Coronary artery (tissue), 2 donors: ENCODE measurements around the gene UNC13C.

Source experiments
- DNase-seq: peaks from one replicate; pipeline ENCODE4 v3.0.0-alpha.2; 2017; ENCODE audit warnings: low spot score
- H3K27ac ChIP-seq, 2 donors: fragments of 200-600 bp; sonication (generic); one replicate each; pipeline ENCODE4 v1.5.1; 2016 to 2019
- H3K4me3 ChIP-seq: fragments of 200-600 bp; sonication (generic); 2 replicates; pipeline ENCODE4 v1.5.1; 2016; ENCODE audit warnings: mild to moderate bottlenecking, moderate library complexity
- TF ChIP-seq, protein P1 (sequence below): fragments of 200-600 bp; sonication (generic); IDR thresholded peaks from one replicate; pipeline ENCODE4 v1.5.1; 2019; ENCODE audit warnings: antibody characterized with exemption

Gene UNC13C

DNA sequence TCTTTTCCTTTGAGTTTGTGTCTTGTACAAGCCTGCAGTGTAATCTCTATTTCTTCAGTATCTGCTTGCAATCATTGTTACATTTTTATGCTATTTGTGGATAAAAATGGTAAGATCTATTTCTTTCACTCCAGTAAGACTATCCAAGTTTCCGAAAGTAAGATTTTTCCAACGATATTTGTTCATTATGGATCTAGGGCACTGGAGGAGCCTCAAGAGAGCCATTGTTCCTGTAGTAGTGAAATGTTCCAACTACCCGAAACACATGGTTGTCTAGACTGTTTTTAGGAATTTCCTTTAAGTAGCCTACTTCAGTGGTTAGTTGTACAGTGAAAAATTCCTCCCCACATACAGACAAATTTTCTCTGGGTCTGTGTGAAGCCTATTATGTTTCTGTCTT is 621.1 kb downstream of the UNC13C start:
- DNase-seq, result no peak
- no peak overlapping the region for H3K27ac ChIP-seq
- TF ChIP-seq, protein P1, sequence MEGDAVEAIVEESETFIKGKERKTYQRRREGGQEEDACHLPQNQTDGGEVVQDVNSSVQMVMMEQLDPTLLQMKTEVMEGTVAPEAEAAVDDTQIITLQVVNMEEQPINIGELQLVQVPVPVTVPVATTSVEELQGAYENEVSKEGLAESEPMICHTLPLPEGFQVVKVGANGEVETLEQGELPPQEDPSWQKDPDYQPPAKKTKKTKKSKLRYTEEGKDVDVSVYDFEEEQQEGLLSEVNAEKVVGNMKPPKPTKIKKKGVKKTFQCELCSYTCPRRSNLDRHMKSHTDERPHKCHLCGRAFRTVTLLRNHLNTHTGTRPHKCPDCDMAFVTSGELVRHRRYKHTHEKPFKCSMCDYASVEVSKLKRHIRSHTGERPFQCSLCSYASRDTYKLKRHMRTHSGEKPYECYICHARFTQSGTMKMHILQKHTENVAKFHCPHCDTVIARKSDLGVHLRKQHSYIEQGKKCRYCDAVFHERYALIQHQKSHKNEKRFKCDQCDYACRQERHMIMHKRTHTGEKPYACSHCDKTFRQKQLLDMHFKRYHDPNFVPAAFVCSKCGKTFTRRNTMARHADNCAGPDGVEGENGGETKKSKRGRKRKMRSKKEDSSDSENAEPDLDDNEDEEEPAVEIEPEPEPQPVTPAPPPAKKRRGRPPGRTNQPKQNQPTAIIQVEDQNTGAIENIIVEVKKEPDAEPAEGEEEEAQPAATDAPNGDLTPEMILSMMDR, result no peak
- H3K4me3 ChIP-seq, result no peak overlapping the region

DNA sequence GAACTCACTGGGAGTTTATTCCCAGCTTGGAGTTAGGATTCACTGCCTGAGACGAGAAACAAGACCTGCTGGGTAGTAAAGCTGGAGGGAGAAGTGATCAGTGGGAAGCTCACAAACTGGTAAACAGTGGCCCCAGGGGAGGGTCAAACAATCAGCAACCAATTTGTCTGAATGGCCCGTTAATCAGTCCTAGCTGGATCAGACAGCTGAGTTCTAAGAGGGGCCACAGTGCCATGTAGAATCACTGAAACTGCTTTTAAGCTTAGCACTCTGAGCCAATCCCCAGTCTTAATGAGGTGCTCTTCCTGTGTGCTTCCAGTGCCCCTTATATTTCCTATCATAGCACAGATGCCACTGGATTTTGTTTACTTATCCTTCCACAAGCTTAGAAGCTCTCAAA is 626.8 kb downstream of the UNC13C start:
- no peak for DNase-seq
- H3K27ac ChIP-seq, result no peak overlapping the region
- TF ChIP-seq, protein P1, result no peak
- H3K4me3 ChIP-seq, result no peak overlapping the region

- no peak for DNase-seq
- TF ChIP-seq, protein P1, result no peak
- no peak overlapping the region for H3K27ac ChIP-seq
Measured at GRCh38 chr15:54605556-54605955, 627.3 kb downstream of the UNC13C start.

GRCh38 chr15:54608876-54609835 is 630.9 kb downstream of the UNC13C start:
- no peak for DNase-seq
- TF ChIP-seq, protein P1, result no peak
- H3K27ac ChIP-seq, result no peak overlapping the region

More at GRCh38 chr15:54605556-54605955, 627.3 kb downstream of the UNC13C start:
- H3K4me3 ChIP-seq, result no peak overlapping the region

DNA sequence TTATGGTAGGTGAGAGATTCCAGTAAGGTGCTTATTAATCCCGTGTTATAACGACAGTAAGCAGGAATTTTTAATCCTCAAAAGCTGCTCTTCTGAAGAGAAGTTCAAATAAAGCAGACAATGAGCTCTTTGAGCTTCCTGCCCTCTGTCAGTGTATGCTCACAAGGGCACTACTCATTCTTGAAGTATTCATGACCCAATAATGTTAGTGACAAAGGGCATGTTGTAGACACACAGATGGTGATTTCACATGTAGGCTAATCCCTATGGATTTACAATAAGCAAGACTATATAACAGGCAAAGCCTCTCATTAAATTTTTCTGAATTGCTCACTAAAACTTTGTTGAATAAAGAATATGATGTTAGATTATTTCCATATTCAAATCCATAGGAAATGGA is 639.9 kb downstream of the UNC13C start:
- DNase-seq, result no peak
- H3K4me3 ChIP-seq, result no peak overlapping the region
- TF ChIP-seq, protein P1, result no peak
- H3K27ac ChIP-seq, result no peak overlapping the region

More at GRCh38 chr15:54608876-54609835, 630.9 kb downstream of the UNC13C start:
- no peak overlapping the region for H3K4me3 ChIP-seq

DNA sequence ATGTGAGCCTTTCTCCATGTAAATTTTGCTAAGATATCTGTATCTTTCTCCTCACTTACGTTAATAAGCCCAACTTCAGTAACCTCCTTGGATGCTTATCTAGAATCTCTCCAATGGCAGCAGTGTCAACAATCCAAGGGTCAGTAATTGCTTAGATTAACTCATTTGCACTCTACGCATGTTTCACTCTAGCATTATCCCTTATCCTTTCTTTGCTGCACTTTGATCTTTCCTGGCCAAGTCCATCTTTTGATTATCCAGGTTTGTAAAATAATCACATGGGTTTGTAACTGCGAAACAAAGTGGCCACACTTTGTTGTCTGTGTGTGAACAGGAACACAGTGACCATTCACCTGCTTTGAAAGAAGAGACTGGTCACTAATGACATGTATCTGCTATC is 640.9 kb downstream of the UNC13C start:
- no peak overlapping the region for H3K27ac ChIP-seq
- H3K4me3 ChIP-seq, result no peak overlapping the region
- DNase-seq, result no peak
- TF ChIP-seq, protein P1, result no peak

- TF ChIP-seq, protein P1, result no peak
- Histone ChIP-seq H3K4me3 (no peak overlapping the region), H3K27ac (no peak overlapping the region)
- no peak for DNase-seq
Measured at GRCh38 chr15:54620916-54621315, 642.7 kb downstream of the UNC13C start.
